Osteocyte (in vitro differentiated cells): ENCODE measurements around the gene WWC2. TPM values are rescaled to one million over a fixed set of nuclear protein-coding genes. Genes with fewer than 3 reads are reported as not detected.

Experiments used
- DNase-seq: peaks from one replicate; pipeline ENCODE4 v3.0.0; 2021; ENCODE audit warnings: mixed read lengths; ENCODE audit not compliant: unreplicated experiment; ENCODE audit errors: extremely low spot score
- H3K27ac Mint-ChIP-seq: one replicate; pipeline ENCODE4 v1.8.0; 2021; ENCODE audit warnings: mild to moderate bottlenecking, mixed read lengths; ENCODE audit not compliant: unreplicated experiment
- H3K27me3 Mint-ChIP-seq: one replicate; pipeline ENCODE4 v1.8.0; 2021; ENCODE audit warnings: mixed read lengths; ENCODE audit not compliant: unreplicated experiment
- H3K36me3 Mint-ChIP-seq: one replicate; pipeline ENCODE4 v1.8.0; 2021; ENCODE audit warnings: mixed read lengths; ENCODE audit not compliant: unreplicated experiment
- H3K4me1 Mint-ChIP-seq: one replicate; pipeline ENCODE4 v1.8.0; 2021; ENCODE audit warnings: mixed read lengths; ENCODE audit not compliant: unreplicated experiment
- H3K4me3 Mint-ChIP-seq: one replicate; pipeline ENCODE4 v1.8.0; 2021; ENCODE audit warnings: mild to moderate bottlenecking, moderate library complexity, mixed read lengths; ENCODE audit not compliant: unreplicated experiment
- H3K9me3 Mint-ChIP-seq: one replicate; pipeline ENCODE4 v1.8.0; 2021; ENCODE audit warnings: mixed read lengths; ENCODE audit not compliant: unreplicated experiment
- CTCF ChIP-seq: fragments of 200-600 bp; sonication (generic); IDR thresholded peaks from 2 replicates; pipeline ENCODE4 v1.5.0; 2021; ENCODE audit warnings: antibody characterized with exemption, mild to moderate bottlenecking, moderate library complexity
- total RNA-seq: library from RNA; stranded (reverse); gene quantifications from 2 replicates; pipeline ENCODE4 v1.2.1, GENCODE V29; 2021

Gene WWC2
- total RNA-seq, 1 donor from 2014 or later: 53.5 TPM

- Mint-ChIP-seq H3K4me3 (no peak overlapping the region), H3K9me3 (no peaks in the 10 kb centered on the region), H3K27me3 (no peaks in the 10 kb centered on the region), H3K36me3 (peaks cover 32% of the 10 kb centered on the region), H3K4me1 (peaks cover 2% of the 10 kb centered on the region), H3K27ac (no peak overlapping the region)
- no peak for DNase-seq
- TF ChIP-seq CTCF: peak; percentile 70
Observed at GRCh38 chr4:183249854-183250253, 150.8 kb downstream of the WWC2 start.

GRCh38 chr4:183250831-183251230 lies 151.8 kb downstream of the WWC2 start:
- TF ChIP-seq CTCF: no peak
- no peak overlapping the region for H3K27ac Mint-ChIP-seq

GRCh38 chr4:183252959-183253358 lies 153.9 kb downstream of the WWC2 start:
- no peaks in the 10 kb centered on the region for H3K27me3 Mint-ChIP-seq
- no peak for DNase-seq
- H3K27ac Mint-ChIP-seq: no peak overlapping the region
- no peak overlapping the region for H3K4me3 Mint-ChIP-seq
- TF ChIP-seq CTCF: no peak
- H3K4me1 Mint-ChIP-seq: peaks cover 2% of the 10 kb centered on the region
- H3K9me3 Mint-ChIP-seq: no peaks in the 10 kb centered on the region
- H3K36me3 Mint-ChIP-seq: peaks cover 24% of the 10 kb centered on the region

More at GRCh38 chr4:183250831-183251230, 151.8 kb downstream of the WWC2 start:
- Mint-ChIP-seq H3K9me3 (no peaks in the 10 kb centered on the region), H3K36me3 (peaks cover 25% of the 10 kb centered on the region), H3K27me3 (no peaks in the 10 kb centered on the region), H3K4me3 (no peak overlapping the region), H3K4me1 (peaks cover 2% of the 10 kb centered on the region)
- DNase-seq: no peak

- Mint-ChIP-seq H3K9me3 (no peaks in the 10 kb centered on the region), H3K36me3 (peaks cover 23% of the 10 kb centered on the region), H3K27me3 (no peaks in the 10 kb centered on the region), H3K27ac (no peak overlapping the region), H3K4me3 (no peak overlapping the region), H3K4me1 (peaks cover 2% of the 10 kb centered on the region)
- DNase-seq: no peak
- no peak for TF ChIP-seq CTCF
Observed at GRCh38 chr4:183253451-183253850, 154.4 kb downstream of the WWC2 start.

GRCh38 chr4:183254162-183254561 lies 155.1 kb downstream of the WWC2 start:
- DNase-seq: no peak
- Mint-ChIP-seq H3K9me3 (no peaks in the 10 kb centered on the region), H3K36me3 (peaks cover 20% of the 10 kb centered on the region), H3K27ac (no peak overlapping the region), H3K4me3 (no peak overlapping the region), H3K4me1 (peaks cover 2% of the 10 kb centered on the region), H3K27me3 (no peaks in the 10 kb centered on the region)
- TF ChIP-seq CTCF: no peak
